ENCODE results near the gene RRP1. TPM values are rescaled to one million over a fixed set of nuclear protein-coding genes. Genes with fewer than 3 reads are reported as not detected.

RRP1 gene
- total RNA-seq, 1 donor from 2014 or later, result 18.4 TPM

GRCh38 chr21:43846430-43846829 is 57.1 kb downstream of the RRP1 start:
- DNase-seq, result no peak

GRCh38 chr21:43847301-43847700 is 57.9 kb downstream of the RRP1 start:
- no peak for DNase-seq

- no peak for DNase-seq
Measured at GRCh38 chr21:43848771-43849170, 59.4 kb downstream of the RRP1 start.

DNA sequence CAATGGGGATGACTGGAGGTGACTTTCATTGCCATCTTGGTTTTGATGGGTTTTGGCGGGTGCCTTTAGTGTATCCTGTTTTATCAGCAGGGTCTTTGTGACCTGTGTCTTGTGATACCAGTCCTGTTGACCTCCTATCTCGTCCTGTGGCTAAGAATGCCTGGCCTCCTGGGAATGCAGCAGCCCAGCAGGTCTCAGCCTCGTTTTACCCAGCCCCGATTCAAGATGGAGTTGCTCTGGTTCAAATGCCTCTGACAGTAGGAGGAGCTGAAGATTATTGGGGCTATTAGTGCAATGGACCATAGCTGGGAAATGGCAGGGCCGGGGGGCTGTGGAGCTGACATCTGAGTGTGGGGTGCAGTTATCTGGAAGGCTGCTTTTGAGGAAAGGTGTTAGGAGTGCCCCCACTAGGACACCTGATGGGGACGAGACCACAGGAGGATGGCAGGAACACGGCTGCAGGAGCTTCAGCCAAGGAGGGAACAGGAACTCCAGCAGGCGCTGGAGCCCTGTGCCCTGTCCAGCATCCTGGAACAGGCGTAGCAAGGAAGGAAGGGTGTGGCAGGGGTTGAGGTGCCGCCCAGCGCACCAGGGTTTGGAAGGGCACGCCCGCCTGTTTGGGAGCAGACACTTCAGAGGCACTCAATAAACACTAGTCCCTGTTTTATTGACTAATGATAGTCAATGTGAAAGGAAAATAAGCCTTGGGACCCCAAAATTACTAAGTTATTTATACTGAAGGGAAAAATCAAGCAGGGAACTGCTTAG is 60.3 kb downstream of the RRP1 start:
- DNase-seq, result no peak

DNA sequence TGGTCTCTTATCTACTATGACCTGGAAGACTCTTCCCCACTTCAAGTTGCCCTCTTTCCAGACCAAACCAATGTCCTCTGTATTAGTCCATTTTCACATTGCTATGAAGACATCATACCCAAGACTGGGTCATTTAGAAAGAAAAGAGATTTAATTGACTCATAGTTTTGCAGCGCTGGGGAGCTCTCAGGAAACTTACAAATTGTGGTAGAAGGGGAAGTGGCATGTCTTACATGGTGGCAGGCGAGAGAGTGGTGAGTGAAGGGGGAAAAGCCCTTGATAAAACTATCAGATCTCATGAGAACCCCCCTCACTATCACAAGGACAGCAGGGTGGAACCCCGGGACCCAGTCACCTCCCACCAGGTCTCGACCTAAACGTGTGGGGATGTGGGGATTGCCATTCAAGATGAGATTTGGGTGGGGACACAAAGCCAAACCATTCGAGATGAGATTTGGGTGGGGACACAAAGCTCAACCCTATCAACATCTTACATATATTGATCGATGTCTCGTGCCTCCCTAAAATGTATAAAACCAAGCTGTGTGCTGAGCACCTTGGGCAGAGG is 61.4 kb downstream of the RRP1 start:
- DNase-seq, result no peak

DNA sequence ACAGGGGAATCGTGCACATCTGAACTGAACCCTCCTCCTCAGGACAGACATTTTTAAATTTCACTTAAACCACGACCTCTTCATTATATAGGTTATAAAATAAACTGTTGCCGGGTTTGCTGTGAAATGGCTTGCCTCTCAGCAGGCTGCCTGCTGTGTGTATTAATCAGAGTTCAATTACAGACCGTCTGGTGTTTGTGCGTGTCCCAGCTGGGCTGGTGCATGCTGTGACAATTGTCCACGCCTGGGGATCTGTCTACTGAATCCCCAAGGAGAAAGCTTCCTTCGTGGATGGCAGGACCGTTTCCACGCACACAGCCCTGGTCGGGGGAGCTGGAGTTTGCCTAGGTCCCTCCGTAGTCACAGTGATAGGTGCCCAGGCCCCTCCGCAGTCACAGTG is 62.2 kb downstream of the RRP1 start:
- DNase-seq, result no peak

DNA sequence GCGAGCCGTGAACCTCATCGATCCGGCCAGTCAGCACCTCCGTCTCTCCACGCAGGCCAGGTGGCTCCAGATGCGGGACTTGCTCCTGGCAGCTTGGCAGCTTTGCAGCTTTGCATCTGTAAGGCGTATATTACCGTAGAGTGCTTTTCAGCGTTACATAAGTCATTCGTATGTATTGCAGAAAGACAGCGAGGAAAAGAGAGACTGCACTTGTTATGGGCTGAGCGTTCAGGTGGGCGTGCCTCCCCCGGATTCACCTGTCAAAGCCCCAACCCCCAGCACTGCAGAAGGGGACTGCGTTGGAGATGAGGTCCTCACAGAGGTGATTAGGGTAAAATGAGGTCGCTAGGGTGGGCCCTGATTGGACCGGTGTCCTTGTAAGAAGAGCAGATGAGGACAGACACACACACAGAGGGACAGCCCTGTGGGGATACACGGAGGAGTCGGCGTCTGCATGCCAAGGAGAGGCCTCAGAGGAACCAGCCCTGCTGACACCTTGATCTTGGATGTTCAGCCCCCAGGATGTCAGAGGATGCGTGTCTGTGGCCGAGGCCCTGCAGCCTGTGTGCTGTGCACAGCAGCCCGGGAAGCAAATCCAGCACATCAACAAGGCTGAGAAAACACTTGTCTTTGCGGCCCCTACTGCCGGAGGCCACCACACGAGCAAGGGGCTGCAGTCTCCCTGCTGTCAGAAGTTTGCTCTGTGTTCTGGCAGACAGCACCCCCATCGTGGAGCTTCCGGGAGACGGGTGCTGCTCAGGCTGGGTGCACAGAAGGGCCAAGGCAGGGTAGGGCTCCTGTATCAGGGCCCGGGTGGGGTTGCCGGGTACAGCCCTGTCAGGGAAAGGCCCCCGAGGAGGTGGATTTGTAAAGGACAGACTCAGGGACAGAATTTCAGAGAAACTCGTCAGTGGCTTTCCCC is 64.7 kb downstream of the RRP1 start:
- DNase-seq, result no peak

Other genes with a start within 250 kb of the RRP1 start
- gene HSF2BP, start 130.1 kb upstream of the RRP1 start, total RNA-seq, result 0.65 and 0.68 TPM in 2 replicates
- gene RRP1B, start 130.0 kb upstream of the RRP1 start, total RNA-seq, result 36.1 and 40.6 TPM in 2 replicates
- gene PDXK, start 70.4 kb upstream of the RRP1 start, total RNA-seq, result 47.0 and 87.4 TPM in 2 replicates
- 6.3 and 8.5 TPM in 2 replicates for gene CSTB, start 13.3 kb upstream of the RRP1 start, total RNA-seq
- gene AGPAT3, start 75.6 kb downstream of the RRP1 start, total RNA-seq, result 56.8 and 153 TPM in 2 replicates
- gene TRAPPC10, start 222.7 kb downstream of the RRP1 start, total RNA-seq, result 25.5 and 27.0 TPM in 2 replicates

Measured in dermis blood vessel endothelial cell (primary cell).